DOHH2 (cell line): Measurements from ENCODE around the gene TRHDE.

Source experiments
- EZH2phosphoT487 ChIP-seq: fragments of 200-600 bp; sonication (generic); IDR thresholded peaks from 2 replicates; pipeline ENCODE4 v1.6.1; 2017; ENCODE audit warnings: borderline replicate concordance, mild to moderate bottlenecking, antibody characterized with exemption, low read length, moderate library complexity, mixed read lengths
- TF ChIP-seq, protein P1 (sequence below): fragments of 200-600 bp; sonication (generic); IDR thresholded peaks from one replicate; pipeline ENCODE4 v1.5.1; 2014; ENCODE audit warnings: antibody characterized with exemption, mild to moderate bottlenecking, low read depth, low read length; ENCODE audit not compliant: poor library complexity, severe bottlenecking

GRCh38 chr12:72269491-72269890, 2.7 kb upstream of the TRHDE start:
- TF ChIP-seq, protein P1, sequence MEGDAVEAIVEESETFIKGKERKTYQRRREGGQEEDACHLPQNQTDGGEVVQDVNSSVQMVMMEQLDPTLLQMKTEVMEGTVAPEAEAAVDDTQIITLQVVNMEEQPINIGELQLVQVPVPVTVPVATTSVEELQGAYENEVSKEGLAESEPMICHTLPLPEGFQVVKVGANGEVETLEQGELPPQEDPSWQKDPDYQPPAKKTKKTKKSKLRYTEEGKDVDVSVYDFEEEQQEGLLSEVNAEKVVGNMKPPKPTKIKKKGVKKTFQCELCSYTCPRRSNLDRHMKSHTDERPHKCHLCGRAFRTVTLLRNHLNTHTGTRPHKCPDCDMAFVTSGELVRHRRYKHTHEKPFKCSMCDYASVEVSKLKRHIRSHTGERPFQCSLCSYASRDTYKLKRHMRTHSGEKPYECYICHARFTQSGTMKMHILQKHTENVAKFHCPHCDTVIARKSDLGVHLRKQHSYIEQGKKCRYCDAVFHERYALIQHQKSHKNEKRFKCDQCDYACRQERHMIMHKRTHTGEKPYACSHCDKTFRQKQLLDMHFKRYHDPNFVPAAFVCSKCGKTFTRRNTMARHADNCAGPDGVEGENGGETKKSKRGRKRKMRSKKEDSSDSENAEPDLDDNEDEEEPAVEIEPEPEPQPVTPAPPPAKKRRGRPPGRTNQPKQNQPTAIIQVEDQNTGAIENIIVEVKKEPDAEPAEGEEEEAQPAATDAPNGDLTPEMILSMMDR = no peak
- no peak for TF ChIP-seq EZH2phosphoT487
